Measurements from ENCODE around the gene HMGCLL1. TPM values are rescaled to one million over a fixed set of nuclear protein-coding genes. Genes with fewer than 3 reads are reported as not detected.

Gene HMGCLL1
- total and polyA plus RNA-seq, 2 donors (not counting 3 experiments of a cell fraction or from before 2014, with no cell fraction given), result not detected

DNA sequence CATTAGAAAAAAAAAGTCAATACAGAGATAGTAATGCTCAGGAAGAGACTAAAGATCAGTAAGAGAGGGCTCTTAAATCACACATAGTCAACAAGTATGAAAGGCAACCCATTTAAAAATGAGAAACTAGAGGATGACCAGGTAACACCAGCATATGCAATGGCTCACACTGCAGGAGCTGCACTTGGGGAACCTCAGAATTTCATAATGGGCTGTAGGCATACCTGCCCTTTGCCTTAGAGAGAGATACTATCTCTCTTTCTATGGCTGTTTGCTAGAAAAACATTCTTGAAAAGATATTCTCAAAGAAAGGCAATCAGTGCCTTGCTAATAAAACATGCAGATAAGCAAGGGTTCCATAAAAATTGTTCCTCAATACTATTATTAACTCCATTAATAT lies 33.2 kb downstream of the HMGCLL1 start:
- CTCF ChIA-PET, result interaction anchor here (0.8 to 2.1 kb wide), 2 partner anchors 9 to 11 kb away, joined by 4 to 8 read pairs; no protein-coding TSS in a partner anchor
- FAIRE-seq, result no peak

DNA sequence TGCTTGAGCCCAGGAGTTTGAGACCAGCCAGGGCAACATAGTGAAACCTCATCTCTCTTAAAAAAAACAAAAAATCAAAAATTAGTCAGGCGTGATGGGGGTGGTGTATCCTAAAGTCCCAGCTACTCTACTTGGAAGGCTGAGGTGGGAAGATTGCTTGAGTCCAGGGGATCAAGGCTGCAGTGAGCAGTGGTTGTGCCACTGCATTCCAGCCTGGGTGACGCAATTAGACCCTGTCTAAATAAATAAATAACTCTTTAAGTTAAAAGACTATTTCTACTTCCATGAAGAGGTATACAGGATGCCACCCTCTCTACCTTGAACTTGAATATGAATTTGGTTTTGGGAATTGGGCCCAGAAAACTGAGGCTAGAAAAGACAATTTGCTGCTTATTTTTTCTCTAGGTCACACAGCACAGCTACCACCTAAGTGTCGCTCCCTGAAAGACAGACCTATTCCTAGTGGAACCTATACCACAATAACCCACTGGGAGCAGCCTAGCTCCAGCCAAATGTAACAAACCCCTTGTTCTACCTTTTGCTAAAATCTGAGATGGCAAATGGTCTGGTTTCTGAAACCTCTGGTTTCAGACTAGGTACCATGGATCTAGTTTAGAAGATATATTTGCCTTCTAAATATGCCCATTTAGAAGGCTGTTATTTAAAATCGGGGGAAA lies 35.2 kb downstream of the HMGCLL1 start:
- Histone ChIP-seq H3K4me2 (ENCODE audit: insufficient read depth, low read length) (no peak overlapping the region), H3K9ac (replicated peaks; ENCODE audit: extremely low read depth, insufficient read depth, low read length) (no peak overlapping the region), H3K27ac (ENCODE audit: insufficient read depth, low read depth, low read length) (no peak overlapping the region), H3K4me3 (replicated peaks in 1 of 3; ENCODE audit: insufficient read depth in 1 of 3, low read depth in 1 of 3, low read length in 3 of 3) (no peak overlapping the region), H3K9me1 (replicated peaks; ENCODE audit: control insufficient read depth, extremely low read depth, insufficient read depth, low read length) (no peaks in the 10 kb centered on the region), H4K20me1 (replicated peaks; ENCODE audit: control insufficient read depth, extremely low read depth, insufficient read depth, low read length) (no peaks in the 10 kb centered on the region), H3K4me1 (ENCODE audit: control insufficient read depth, extremely low read depth, insufficient read depth, low read length) (no peaks in the 10 kb centered on the region), H2AFZ (ENCODE audit: low read depth, low read length) (no peak overlapping the region), H3K36me3 (ENCODE audit: control insufficient read depth in 2 of 2, extremely low read depth in 1 of 2, insufficient read depth in 2 of 2, low read length in 2 of 2) (no peaks in the 10 kb centered on the region), H3K79me2 (ENCODE audit: control insufficient read depth, insufficient read depth, low read length) (no peaks in the 10 kb centered on the region), H3K9me3 (replicated peaks; ENCODE audit: control insufficient read depth, insufficient read depth, low read length) (no peaks in the 10 kb centered on the region), H3K27me3 (ENCODE audit: control insufficient read depth in 2 of 2, insufficient read depth in 2 of 2, low read length in 2 of 2) (no peaks in the 10 kb centered on the region)
- FAIRE-seq (no peak), DNase-seq (ENCODE audit: low read depth, low spot score) (no peak)
- dilution Hi-C loops (cut with MboI; ENCODE audit: extremely low pct_ligation_motif_present, low sequenced_read_pairs), result no loop called here
- ChIA-PET POLR2A (no interaction called here), CTCF (interaction anchor here (1.2 kb wide), 1 partner anchor 749 kb away, joined by 3 read pairs; no protein-coding TSS in a partner anchor)
- intact Hi-C loops (cut with micrococcal nuclease), result no loop called here
- no TSS peak for BruUV-seq (replicated peaks)
- TF ChIP-seq JUN (IDR thresholded peaks at IDR 0.05; ENCODE audit: borderline replicate concordance, insufficient read depth, insufficient read length, low read depth) (no peak), FOS (IDR thresholded peaks at IDR 0.05; ENCODE audit: borderline replicate concordance, insufficient read depth, low read length) (no peak), GATA2 (IDR thresholded peaks at IDR 0.05; ENCODE audit: insufficient read depth, insufficient read length, low read depth, low read length) (no peak), POLR2A (IDR thresholded peaks at IDR 0.05; ENCODE audit: low read depth, low read length) (no peak), MYC (IDR thresholded peaks at IDR 0.05; ENCODE audit: low read depth, low read length) (no peak), EZH2 (IDR thresholded peaks at IDR 0.05; ENCODE audit: borderline replicate concordance, low read depth, low read length, severe bottlenecking) (no peak), CTCF (IDR thresholded peaks at IDR 0.05; ENCODE audit: extremely low read depth in 1 of 2, insufficient read depth in 1 of 2, low read depth in 1 of 2, low read length in 2 of 2) (no peak), POLR2AphosphoS5 (IDR thresholded peaks at IDR 0.05; ENCODE audit: insufficient read depth, low read depth, low read length) (no peak)
- TF ChIP-seq, protein P1, sequence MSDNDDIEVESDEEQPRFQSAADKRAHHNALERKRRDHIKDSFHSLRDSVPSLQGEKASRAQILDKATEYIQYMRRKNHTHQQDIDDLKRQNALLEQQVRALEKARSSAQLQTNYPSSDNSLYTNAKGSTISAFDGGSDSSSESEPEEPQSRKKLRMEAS (IDR thresholded peaks at IDR 0.05; ENCODE audit: insufficient read depth, insufficient read length), result no peak

More for the DNA sequence above, 33.2 kb downstream of the HMGCLL1 start:
- POLR2A ChIA-PET, result no interaction called here
- TF ChIP-seq FOS (IDR thresholded peaks at IDR 0.05; ENCODE audit: borderline replicate concordance, insufficient read depth, low read length) (no peak), POLR2A (IDR thresholded peaks at IDR 0.05; ENCODE audit: low read depth, low read length) (no peak)
- TF ChIP-seq, protein P1 (IDR thresholded peaks at IDR 0.05; ENCODE audit: insufficient read depth, insufficient read length), result no peak
- Histone ChIP-seq H3K9ac (replicated peaks; ENCODE audit: extremely low read depth, insufficient read depth, low read length) (no peak overlapping the region), H3K9me3 (replicated peaks; ENCODE audit: control insufficient read depth, insufficient read depth, low read length) (no peaks in the 10 kb centered on the region), H3K79me2 (ENCODE audit: control insufficient read depth, insufficient read depth, low read length) (no peaks in the 10 kb centered on the region), H3K4me3 (replicated peaks in 1 of 3; ENCODE audit: insufficient read depth in 1 of 3, low read depth in 1 of 3, low read length in 3 of 3) (no peak overlapping the region), H3K36me3 (ENCODE audit: control insufficient read depth in 2 of 2, extremely low read depth in 1 of 2, insufficient read depth in 2 of 2, low read length in 2 of 2) (no peaks in the 10 kb centered on the region), H3K27me3 (ENCODE audit: control insufficient read depth in 2 of 2, insufficient read depth in 2 of 2, low read length in 2 of 2) (no peaks in the 10 kb centered on the region), H3K4me2 (ENCODE audit: insufficient read depth, low read length) (no peak overlapping the region), H4K20me1 (replicated peaks; ENCODE audit: control insufficient read depth, extremely low read depth, insufficient read depth, low read length) (no peaks in the 10 kb centered on the region), H3K4me1 (ENCODE audit: control insufficient read depth, extremely low read depth, insufficient read depth, low read length) (no peaks in the 10 kb centered on the region), H2AFZ (ENCODE audit: low read depth, low read length) (no peak overlapping the region), H3K9me1 (replicated peaks; ENCODE audit: control insufficient read depth, extremely low read depth, insufficient read depth, low read length) (no peaks in the 10 kb centered on the region), H3K27ac (ENCODE audit: insufficient read depth, low read depth, low read length) (no peak overlapping the region)
- dilution Hi-C loops (cut with MboI; ENCODE audit: extremely low pct_ligation_motif_present, low sequenced_read_pairs) (no loop called here), intact Hi-C loops (cut with micrococcal nuclease) (no loop called here)
- BruUV-seq (replicated peaks), result no TSS peak
- no peak for DNase-seq (ENCODE audit: low read depth, low spot score)
